Cardiac fibroblast (primary cell): ENCODE measurements around the gene KCNH1.

Experiments
- DNase-seq, 2 donors: peaks; one replicate each; pipeline versions ENCODE4 v3.0.0 to v3.0.0-alpha.2; 2010; ENCODE audit warnings: low read depth in 2 of 2
- H3K4me3 ChIP-seq, 2 donors: replicated peaks in 1 of 2; 1 replicate in 1 of 2; 2 replicates in 1 of 2; pipeline ENCODE4 v1.5.1; 2011; ENCODE audit warnings: low read depth in 2 of 2, low read length in 2 of 2, mild to moderate bottlenecking in 2 of 2, moderate library complexity in 1 of 2
- TF ChIP-seq, protein P1 (sequence below): IDR thresholded peaks from one replicate; pipeline ENCODE4 v1.5.1; 2011; ENCODE audit warnings: low read depth, mild to moderate bottlenecking, low read length, inconsistent platforms

Gene KCNH1

DNA sequence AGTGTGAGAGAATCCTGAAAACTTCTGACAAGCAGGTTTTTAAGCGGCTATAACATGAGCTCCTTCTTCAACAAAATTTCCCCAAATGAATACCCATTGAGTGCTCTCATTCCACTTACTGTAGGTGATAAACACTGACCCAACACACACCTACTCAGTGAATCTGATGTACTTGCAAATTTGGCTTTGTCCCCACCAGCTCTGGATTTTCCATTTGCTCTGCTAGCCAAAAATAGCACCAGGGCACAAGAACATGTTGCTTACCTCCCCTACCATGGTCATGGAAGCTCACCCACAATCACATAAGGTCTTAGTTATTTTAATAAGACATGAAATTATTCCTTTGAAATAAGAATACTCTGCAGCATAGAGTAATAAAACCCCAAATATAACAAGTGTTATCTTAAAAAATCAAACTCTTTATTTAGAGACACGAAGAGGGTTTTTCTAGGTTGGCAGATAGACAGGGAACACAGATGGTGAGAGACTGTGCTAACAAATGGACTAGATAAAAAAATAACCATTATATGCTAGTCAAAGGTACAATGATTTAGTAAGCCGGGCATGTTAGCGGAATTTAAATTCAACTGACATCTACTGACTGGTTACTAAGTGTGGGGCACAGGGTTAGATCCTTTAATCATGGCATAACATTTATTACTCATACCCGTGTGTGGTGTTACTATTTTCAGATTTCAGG lies 291.9 kb downstream of the KCNH1 start:
- TF ChIP-seq, protein P1, sequence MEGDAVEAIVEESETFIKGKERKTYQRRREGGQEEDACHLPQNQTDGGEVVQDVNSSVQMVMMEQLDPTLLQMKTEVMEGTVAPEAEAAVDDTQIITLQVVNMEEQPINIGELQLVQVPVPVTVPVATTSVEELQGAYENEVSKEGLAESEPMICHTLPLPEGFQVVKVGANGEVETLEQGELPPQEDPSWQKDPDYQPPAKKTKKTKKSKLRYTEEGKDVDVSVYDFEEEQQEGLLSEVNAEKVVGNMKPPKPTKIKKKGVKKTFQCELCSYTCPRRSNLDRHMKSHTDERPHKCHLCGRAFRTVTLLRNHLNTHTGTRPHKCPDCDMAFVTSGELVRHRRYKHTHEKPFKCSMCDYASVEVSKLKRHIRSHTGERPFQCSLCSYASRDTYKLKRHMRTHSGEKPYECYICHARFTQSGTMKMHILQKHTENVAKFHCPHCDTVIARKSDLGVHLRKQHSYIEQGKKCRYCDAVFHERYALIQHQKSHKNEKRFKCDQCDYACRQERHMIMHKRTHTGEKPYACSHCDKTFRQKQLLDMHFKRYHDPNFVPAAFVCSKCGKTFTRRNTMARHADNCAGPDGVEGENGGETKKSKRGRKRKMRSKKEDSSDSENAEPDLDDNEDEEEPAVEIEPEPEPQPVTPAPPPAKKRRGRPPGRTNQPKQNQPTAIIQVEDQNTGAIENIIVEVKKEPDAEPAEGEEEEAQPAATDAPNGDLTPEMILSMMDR = no peak
- DNase-seq = no peak
- H3K4me3 ChIP-seq = no peak overlapping the region

DNA sequence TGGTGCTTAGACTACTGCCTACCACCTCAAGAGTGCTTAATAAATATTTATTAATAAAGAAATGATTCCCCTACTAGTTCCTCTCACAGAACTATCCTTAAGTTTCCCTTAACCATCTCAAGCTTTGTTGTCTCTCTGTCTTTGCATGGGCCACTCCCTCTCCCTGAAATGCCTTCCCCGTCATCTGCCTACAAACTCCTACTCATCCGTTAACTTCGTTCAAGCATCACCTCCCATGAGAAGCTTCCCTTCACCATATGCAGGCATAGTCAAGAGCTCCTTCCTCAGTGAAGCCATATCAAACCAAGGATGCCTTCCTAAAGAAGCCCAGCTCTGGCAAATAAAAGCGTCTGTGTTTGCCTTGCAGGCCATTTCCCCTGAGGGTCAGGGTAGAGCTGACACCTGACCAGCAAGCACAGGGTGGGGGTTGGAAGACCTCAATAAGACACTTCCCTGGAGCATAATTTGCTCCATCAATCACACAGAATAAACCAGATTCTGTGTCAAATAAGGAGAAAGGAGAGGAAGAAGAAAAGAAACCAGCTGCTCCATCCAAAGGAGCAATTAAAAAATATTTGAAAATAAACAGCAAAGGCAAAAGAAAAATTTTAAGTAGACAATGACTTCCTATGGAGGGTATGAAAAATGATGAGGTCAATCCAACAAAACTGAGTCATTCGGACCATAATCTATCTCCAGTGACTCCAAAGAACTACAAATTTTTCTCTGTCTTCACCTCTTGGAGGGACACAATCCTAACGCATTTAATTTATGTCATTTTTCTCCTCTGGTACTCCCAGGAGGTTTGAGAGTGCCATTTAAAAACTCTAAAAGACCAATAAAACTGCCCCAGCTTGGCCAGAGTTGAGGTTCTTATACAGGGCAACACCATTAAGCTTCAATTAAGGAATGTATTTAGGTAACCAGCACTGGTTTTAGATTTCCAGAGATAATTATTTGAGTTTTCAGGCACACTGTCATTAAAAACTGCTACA lies 303.6 kb downstream of the KCNH1 start:
- no peak for DNase-seq
- TF ChIP-seq, protein P1 = no peak
- H3K4me3 ChIP-seq = no peak overlapping the region

DNA sequence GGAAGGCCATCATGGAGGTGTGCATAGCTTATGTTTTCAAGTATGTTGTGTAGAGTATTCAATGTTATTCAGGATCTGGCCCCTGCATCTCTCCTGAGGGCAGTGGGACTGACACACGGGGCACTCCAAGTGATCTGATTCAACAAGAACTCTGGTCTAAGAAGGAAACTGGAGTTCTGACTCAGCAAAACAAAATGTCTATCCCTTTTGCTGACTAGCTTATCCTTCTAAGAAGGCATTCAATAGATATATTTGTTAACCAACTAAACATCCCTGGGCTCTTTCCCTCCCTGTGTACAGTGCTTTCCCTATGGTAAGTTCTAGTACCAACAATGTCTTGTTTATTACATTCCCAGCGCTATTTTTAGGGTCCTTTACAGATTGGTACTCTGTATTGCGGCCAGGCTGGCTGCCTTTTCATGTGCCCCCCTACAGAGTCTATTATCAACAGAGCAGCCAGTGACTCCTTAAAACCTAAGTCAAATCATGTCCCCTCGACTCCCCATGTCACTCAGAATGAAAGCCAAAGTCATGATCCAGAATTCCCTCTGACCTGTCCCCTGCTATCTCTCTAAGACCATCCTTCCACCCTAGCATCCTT lies 304.9 kb downstream of the KCNH1 start:
- TF ChIP-seq, protein P1 = no peak
- no peak overlapping the region for H3K4me3 ChIP-seq
- DNase-seq = no peak

DNA sequence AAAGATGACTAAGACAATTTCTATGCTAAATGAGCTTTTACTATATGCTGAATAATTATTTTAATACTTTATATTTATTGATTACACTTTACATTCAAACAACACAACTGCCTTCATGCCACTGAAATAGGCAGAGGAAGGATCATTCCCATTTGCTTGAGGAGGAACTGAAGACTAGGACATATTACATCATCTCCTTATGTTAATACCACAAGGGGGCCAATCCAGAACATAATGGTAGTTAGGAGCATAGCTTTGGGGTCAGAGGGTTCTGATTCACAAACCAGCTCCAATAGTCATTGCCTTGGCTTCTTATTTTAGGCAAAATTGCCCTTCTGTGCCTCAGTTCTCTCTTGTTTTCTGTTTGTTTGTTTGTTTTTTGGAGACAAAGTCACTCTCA lies 306.5 kb downstream of the KCNH1 start:
- TF ChIP-seq, protein P1 = no peak
- H3K4me3 ChIP-seq = no peak overlapping the region
- no peak for DNase-seq

DNA sequence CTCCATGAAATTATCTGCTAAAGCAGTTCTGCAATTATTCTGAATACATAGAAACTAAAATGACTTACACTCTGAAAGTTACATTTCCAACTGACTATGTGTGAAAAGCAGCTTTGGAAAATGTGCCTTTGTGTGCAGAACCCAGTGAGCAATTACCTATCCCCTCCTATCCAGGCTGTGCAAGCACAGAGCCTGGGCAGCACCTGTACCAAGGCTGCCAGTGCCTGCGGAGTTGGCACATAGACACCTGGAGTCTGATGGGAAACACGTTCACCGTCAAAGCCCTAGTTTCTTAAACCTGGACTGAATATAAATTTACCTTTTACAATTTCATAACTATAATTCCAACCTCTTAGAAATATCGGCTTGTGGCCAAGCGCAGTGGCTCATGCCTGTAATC lies 307.3 kb downstream of the KCNH1 start:
- H3K4me3 ChIP-seq = no peak overlapping the region
- no peak for DNase-seq
- TF ChIP-seq, protein P1 = no peak

DNA sequence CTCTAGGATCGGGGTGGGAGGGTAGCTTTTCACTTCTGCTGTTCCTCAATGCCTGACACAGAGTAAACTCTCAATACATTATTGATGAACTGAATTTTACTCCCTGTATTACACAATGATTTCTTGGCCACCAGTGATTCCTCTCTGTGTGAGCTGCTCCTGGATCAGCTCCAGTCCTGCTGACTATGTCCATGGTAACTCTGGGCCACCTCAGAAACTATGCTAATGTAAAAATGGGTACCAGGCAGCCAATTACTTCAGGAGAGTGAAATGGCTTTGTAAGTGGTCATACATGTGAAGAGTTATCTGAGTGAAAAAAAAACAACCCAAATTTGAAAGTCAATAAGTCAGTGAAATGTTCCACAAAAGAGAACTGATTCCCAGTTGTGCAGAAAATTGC lies 311.0 kb downstream of the KCNH1 start:
- H3K4me3 ChIP-seq = no peak overlapping the region
- TF ChIP-seq, protein P1 = no peak

More for the DNA sequence above, 311.0 kb downstream of the KCNH1 start:
- DNase-seq = no peak
